Measurements from ENCODE around the gene UNC5C. TPM values are rescaled to one million over a fixed set of nuclear protein-coding genes. Genes with fewer than 3 reads are reported as not detected.

The UNC5C gene
- total RNA-seq, 1 donor: not detected

DNA sequence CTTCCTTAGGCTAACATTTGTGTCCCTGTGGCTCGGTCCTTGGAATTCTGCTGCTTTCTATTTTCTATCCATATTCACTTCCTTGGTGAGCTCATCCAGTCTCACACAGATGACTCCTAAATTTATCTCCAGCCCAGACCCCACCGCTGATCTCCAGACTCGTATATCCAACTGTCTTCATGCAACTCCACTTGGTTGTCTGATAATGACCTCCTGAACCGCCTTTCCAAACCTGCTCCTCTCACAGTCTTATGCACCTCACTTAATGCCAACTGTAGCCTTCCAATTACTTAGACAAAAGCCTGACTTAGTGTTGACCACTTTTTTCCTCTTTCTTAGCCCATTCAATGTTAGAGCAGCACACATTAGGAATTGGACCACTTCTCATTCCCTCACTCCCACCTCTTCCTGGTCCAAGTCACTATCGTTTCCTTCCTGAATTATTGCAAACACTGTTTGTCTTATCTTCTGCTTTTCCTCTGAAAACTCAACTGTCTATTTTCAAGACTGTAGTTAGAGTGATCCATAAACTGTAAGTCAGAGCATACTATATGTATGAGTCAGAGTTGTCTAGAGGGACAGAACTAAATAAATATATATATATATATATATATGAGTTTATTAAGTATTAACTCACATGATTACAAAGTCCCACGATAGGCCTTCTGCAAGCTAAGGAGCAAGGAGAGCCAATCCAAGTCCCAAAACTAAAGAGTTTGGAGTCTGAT lies 292.5 kb downstream of the UNC5C start:
- Histone ChIP-seq H3K4me3 (ENCODE audit: low read length) (no peak overlapping the region), H3K4me1 (ENCODE audit: insufficient read depth, low read length) (no peaks in the 10 kb centered on the region), H3K9me3 (ENCODE audit: low read depth, low read length) (no peaks in the 10 kb centered on the region), H3K27me3 (ENCODE audit: insufficient read depth, low read length) (no peaks in the 10 kb centered on the region)

DNA sequence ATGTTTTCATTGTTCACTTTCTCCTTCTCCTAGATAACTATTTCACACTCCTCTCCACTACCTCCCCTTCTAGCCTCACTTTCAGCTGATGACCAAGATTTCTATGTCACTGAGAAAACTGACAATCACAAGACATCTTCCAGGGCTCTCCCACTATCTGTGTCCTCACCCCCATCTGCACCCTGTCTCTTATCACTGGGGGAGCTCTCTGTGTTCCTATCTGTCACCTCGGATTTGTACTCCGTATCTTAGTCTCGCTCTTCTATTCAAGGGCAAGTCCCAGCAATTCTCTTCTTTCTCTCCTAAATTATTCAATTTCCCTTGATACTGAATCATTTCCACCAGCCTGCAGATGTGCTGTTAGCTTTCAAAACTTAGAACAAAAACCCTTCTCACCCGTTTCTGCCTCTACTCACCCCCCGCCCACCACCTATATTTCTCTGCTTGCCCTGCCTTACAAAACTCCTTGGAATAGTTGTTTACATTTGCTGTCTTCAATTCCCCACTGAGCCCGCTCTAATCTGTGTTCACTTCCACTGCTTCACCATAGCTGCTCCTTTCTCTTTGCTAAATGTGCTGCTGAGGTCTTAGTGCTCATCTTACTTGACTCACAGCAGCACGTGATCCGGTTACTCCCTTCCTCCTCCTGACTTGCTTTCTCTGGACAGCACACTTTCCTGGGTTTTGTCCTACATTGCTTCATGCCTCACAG lies 293.2 kb downstream of the UNC5C start:
- no peak overlapping the region for H3K4me3 ChIP-seq (ENCODE audit: low read length)
- H3K4me1 ChIP-seq (ENCODE audit: insufficient read depth, low read length): no peaks in the 10 kb centered on the region
- H3K27me3 ChIP-seq (ENCODE audit: insufficient read depth, low read length): no peaks in the 10 kb centered on the region
- H3K9me3 ChIP-seq (ENCODE audit: low read depth, low read length): no peaks in the 10 kb centered on the region

DNA sequence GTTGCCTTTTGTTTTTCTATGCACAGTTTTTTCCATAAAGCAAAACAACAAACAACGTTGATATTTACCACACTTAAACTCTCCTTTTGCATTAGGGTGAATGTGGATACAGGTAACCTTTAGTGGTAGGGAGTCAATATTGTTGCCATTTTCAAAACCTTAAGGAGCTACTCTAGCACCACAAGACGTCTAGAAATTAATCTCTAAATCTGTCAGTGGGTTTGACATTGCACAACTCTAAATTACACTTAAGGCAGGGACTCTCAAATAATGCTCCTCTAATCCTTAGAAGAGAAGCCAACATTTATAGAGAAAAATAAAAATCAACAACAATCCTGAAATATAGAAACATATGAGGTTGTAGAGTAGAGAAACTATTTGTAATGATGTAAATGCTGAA lies 297.2 kb downstream of the UNC5C start:
- Histone ChIP-seq H3K9me3 (ENCODE audit: low read depth, low read length) (no peaks in the 10 kb centered on the region), H3K27me3 (ENCODE audit: insufficient read depth, low read length) (no peaks in the 10 kb centered on the region), H3K4me3 (ENCODE audit: low read length) (no peak overlapping the region), H3K4me1 (ENCODE audit: insufficient read depth, low read length) (no peaks in the 10 kb centered on the region)

DNA sequence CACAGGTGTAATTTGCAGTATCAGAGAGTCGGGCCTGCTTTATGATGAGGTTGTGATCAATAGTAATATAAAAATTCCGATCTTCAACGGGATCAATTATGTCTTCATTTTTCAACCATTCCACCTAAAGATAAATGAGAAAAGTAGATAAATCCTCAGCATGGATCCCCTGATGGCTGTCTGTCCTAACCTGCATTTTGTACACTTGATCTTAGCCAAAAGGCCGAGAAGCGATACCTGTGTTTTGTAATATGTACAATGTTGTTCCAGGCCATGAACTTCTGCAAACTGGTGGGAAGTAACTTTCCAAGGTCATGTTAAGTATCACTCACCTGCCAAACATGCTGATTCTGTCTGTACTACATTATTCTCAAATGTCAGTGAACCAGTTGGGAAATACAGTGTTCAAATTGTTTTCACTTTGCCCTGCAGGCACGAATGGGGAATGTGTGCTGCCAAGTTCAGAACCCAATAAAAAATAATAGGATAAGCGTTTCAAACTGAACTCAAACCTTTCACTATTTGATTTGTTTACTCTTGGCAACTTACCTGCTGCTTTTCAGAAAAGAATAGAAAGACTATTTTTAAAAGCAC lies 298.1 kb downstream of the UNC5C start:
- no peaks in the 10 kb centered on the region for H3K9me3 ChIP-seq (ENCODE audit: low read depth, low read length)
- H3K27me3 ChIP-seq (ENCODE audit: insufficient read depth, low read length): no peaks in the 10 kb centered on the region
- no peaks in the 10 kb centered on the region for H3K4me1 ChIP-seq (ENCODE audit: insufficient read depth, low read length)
- no peak overlapping the region for H3K4me3 ChIP-seq (ENCODE audit: low read length)

DNA sequence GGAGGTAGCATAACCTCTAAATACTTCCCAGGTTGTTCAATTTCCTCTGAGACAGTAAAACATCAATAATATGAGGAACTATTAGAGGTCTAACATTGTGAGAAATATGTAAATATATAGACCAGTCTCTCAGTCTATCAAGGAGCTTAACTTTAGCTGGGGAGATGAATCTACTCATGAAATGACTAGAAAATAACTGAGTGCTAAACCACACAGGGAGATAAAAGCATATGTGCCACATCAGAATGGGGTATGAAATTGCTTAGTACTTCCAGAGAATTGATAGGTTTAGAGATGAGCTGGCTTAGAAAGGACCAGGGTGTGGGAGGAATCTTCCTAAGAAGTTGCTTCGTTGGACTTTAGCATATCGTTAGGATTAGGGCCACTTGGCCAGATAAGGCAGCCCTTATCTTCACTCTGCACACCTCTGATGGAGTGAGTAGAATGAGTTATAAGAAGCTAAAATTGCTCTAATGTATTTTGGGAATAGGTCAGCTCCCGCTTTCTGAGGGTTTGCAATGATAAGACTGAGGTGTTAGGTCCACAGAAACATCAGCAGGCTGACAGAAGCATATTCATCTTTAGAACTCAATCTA lies 299.2 kb downstream of the UNC5C start:
- no peak overlapping the region for H3K4me3 ChIP-seq (ENCODE audit: low read length)

DNA sequence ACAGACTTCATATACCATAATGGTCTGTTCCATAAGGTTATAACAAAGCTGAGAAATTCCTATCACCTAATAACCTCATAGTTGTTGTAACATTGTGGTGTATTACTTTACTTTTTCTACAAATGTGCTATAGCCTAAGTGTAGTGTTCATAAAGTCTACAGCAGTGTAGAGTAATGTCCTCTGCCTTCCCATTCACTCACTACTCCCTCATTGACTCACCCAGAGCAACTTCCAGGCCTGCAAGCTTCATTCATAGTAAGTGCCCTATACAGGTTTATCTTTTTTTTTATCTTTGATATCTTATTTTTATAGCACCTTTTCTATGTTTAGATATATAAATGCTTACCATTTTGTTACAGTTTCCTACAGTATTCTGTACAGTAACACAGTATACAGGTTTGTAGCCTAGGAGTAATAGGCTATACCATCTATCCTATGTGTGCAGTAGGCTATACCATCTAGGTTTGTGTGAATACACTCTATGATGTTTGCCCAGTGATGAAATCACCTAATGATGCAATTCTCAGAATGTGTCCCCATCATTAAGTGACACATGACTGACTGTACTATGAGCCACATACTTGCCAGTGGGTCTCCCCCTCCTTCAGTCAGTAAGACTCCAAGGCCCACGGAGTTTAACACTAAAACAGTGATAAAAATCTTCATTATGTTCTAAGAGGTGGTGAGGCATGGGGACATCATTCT lies 299.9 kb downstream of the UNC5C start:
- Histone ChIP-seq H3K4me3 (ENCODE audit: low read length) (no peak overlapping the region), H3K4me1 (ENCODE audit: insufficient read depth, low read length) (no peaks in the 10 kb centered on the region), H3K9me3 (ENCODE audit: low read depth, low read length) (no peaks in the 10 kb centered on the region), H3K27me3 (ENCODE audit: insufficient read depth, low read length) (no peaks in the 10 kb centered on the region)

More for the DNA sequence above, 299.2 kb downstream of the UNC5C start:
- H3K9me3 ChIP-seq (ENCODE audit: low read depth, low read length): no peaks in the 10 kb centered on the region
- H3K4me1 ChIP-seq (ENCODE audit: insufficient read depth, low read length): no peaks in the 10 kb centered on the region
- H3K27me3 ChIP-seq (ENCODE audit: insufficient read depth, low read length): no peaks in the 10 kb centered on the region

DNA sequence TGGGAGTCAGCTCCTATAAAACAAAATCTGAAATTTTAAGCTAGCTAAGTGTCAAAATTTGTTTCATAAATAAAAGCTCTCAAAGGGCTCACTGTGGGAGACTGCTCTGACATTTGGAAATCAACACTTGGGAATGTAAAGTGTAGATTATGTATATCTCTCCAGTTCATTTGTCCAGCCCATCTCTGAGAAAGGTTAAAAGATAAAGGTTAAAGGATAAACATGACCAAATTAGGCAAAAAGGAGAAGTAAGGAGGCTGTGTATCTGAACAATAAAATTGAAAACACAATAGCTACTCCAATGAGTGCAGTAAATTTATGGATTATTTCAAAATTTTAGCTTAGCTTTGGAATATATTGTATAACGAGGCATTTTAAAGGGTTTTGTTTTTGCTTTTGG lies 304.9 kb downstream of the UNC5C start:
- Histone ChIP-seq H3K27me3 (ENCODE audit: insufficient read depth, low read length) (no peaks in the 10 kb centered on the region), H3K4me1 (ENCODE audit: insufficient read depth, low read length) (no peaks in the 10 kb centered on the region), H3K4me3 (ENCODE audit: low read length) (no peak overlapping the region), H3K9me3 (ENCODE audit: low read depth, low read length) (peaks cover under 1% of the 10 kb centered on the region)

DNA sequence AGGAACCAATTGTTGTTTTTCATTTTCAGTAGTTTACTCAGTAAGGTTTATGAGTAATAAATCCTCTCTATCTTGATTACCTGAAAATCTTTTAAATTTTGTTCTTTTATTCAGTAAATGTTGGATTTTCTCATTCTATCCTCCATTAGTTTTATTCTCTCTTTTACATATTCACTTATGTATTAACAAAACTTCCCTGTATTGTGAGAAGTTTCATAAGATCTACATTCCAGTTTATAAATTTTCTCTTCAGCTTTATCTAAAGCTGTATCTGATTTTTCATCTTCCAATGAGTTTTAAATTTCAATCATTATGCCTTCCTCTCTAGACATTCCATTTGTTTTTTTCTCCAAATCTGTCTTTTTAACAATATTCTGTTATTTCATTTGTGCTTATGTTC lies 310.2 kb downstream of the UNC5C start:
- Histone ChIP-seq H3K9me3 (ENCODE audit: low read depth, low read length) (peaks cover 8% of the 10 kb centered on the region), H3K4me1 (ENCODE audit: insufficient read depth, low read length) (no peaks in the 10 kb centered on the region), H3K27me3 (ENCODE audit: insufficient read depth, low read length) (no peaks in the 10 kb centered on the region), H3K4me3 (ENCODE audit: low read length) (no peak overlapping the region)

DNA sequence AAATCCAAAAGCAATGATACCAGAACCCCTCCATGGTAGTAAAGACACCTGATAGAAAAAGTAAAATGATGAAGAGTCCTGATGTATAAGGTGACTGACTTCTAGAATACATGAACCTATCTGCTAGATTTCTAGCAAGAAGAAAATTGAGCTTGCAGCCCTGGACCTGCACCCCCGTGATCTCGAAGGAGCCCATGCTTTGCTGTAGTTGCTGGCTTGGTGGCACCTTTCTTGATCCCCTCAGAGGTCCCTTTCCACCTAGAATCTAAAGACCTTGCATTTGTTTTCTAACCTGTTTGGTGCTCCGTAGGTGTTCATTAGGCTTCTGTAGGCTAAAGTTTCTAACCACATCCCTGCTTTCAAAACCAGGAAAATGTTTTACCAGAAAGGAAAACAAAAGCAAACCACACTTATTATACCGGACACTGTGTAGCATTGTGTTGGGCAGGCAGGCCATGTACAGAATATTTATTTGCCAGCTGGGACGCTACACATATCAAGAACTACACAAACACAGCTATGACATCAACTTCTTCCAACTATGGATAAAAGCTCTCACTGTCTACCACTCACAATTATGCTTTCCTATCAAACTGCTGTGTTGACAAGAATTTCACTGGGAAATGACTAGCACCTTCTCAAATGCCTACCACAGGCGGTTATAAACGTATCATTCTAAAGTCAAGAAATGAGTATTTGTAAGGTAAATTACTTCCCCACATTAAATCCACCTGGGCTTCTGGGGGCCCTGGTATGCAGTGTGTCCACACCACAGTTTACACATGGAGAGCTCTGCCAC lies 316.2 kb downstream of the UNC5C start:
- H3K9me3 ChIP-seq (ENCODE audit: low read depth, low read length): no peaks in the 10 kb centered on the region
- H3K4me3 ChIP-seq (ENCODE audit: low read length): no peak overlapping the region
- no peaks in the 10 kb centered on the region for H3K27me3 ChIP-seq (ENCODE audit: insufficient read depth, low read length)
- no peaks in the 10 kb centered on the region for H3K4me1 ChIP-seq (ENCODE audit: insufficient read depth, low read length)

DNA sequence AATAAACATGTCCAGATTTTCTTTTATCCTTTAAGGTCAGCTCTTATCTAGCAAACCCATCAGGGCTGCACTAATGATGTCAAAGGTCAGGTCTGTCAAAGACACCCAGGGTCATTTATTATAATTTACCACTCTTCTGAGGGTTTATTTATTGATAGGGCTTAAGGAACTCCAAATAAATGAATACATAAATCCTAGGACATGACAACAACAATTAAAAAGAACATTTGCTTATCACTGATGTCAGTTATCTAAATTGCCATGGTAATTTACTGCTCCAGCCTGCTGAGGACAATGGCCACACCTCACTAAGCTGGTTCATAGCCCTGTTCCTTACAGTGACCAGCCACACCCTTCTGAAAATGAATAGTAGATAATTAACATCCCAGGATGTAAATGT lies 317.1 kb downstream of the UNC5C start:
- H3K4me1 ChIP-seq (ENCODE audit: insufficient read depth, low read length): no peaks in the 10 kb centered on the region
- H3K4me3 ChIP-seq (ENCODE audit: low read length): no peak overlapping the region
- H3K9me3 ChIP-seq (ENCODE audit: low read depth, low read length): no peaks in the 10 kb centered on the region
- H3K27me3 ChIP-seq (ENCODE audit: insufficient read depth, low read length): no peaks in the 10 kb centered on the region

DNA sequence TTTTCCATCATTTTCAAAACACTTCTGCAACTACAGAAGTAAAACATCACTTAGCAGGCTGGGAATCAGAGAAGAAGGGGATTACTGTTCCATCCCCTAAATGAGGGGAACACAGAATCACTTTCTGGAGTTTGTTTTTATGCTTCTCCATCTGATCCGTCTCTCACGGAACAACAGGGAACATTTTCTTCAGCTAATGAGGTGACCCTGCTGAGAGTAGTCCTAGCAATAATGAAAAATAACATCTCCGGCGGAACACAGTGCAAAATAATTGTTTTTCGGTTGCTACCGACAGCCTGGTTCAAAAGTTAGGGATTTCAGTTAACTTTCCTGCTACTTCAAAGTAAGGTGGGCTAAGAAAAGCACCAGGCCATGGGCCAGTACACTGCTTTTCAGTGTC lies 322.9 kb downstream of the UNC5C start:
- Histone ChIP-seq H3K4me3 (ENCODE audit: low read length) (no peak overlapping the region), H3K4me1 (ENCODE audit: insufficient read depth, low read length) (no peaks in the 10 kb centered on the region), H3K9me3 (ENCODE audit: low read depth, low read length) (no peaks in the 10 kb centered on the region), H3K27me3 (ENCODE audit: insufficient read depth, low read length) (no peaks in the 10 kb centered on the region)

DNA sequence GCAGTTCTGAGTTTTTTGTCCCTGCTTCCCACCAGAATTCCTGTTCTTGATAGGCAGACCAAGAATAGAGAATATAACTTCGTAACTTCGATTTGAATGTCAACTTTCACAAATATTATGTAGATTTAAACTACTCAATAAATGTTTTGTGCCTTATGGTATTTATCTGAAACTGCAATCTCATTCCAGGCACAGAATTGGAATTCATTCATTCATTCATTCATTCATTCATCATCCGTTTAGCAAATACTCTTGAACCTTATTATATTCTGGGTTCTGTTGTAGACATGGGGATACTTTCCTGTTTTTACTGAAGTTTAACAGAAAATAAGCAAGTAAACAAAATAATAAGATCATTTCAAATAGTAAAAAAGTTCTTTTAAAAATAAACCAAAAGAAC lies 324.4 kb downstream of the UNC5C start:
- H3K4me3 ChIP-seq (ENCODE audit: low read length): no peak overlapping the region
- H3K4me1 ChIP-seq (ENCODE audit: insufficient read depth, low read length): no peaks in the 10 kb centered on the region
- H3K27me3 ChIP-seq (ENCODE audit: insufficient read depth, low read length): no peaks in the 10 kb centered on the region
- H3K9me3 ChIP-seq (ENCODE audit: low read depth, low read length): no peaks in the 10 kb centered on the region

DNA sequence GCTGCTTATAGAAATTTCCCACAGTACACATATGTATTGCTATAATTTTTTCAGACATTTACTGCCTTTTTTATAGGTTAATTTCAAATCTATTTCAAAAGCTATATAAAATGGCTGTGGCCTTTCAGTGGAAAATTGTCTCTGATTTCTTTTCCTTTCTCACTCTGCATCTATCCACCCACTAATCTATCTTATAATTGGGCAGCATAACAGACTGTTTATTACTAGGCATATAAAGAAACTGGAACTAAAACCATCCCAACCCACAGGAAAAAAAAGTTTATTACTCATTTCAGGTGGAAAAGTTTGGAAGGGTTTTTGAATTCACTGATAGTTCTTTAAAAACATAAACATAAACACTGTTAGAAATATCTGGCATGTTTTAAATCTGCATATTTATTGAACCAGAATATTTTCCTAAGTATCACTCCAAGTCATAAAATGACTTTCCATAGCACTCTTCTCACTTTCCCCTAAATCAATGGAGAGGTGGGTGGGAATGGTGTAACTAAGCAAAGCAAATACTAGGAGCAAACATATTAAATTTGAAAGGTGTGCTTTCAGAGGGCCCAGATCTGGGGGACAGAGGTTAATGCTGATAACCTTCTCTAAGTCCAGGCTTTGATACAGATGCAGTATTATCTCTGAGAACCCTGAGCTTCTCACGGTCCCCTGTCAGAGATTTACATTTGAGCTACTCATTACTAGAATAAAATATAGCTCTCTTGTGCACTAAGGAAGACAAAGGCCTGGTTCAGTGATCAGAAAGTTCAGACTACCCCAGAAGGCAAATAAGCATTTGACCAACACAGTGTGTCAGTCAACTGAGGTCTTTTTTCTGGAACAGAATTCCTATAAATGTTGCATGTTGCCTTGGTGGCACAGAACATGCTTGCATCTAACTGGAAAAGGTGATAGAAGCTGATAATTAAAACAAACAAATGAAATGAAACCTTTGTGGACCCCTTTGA lies 328.3 kb downstream of the UNC5C start:
- Histone ChIP-seq H3K9me3 (ENCODE audit: low read depth, low read length) (no peaks in the 10 kb centered on the region), H3K4me3 (ENCODE audit: low read length) (no peak overlapping the region)

More for the DNA sequence above, 328.3 kb downstream of the UNC5C start:
- Histone ChIP-seq H3K4me1 (ENCODE audit: insufficient read depth, low read length) (peaks cover 14% of the 10 kb centered on the region), H3K27me3 (ENCODE audit: insufficient read depth, low read length) (no peaks in the 10 kb centered on the region)

Measured in mononuclear cell (primary cell).